GM18951 (cell line): ENCODE results near the gene RGS3.

Experiments
- POLR2A ChIP-seq: IDR thresholded peaks from 4 replicates; pipeline ENCODE4 v1.6.1; 2011; ENCODE audit warnings: mild to moderate bottlenecking; ENCODE audit not compliant: insufficient read length, insufficient read depth; ENCODE audit errors: extremely low read depth
- in situ Hi-C: fragments of 300-500 bp; cut with MboI; formaldehyde crosslinking; loops from one replicate; pipeline ENCODE4 v1.12.0; 2022; ENCODE audit warnings: low sequenced_read_pairs, mixed read lengths, inconsistent platforms; ENCODE audit not compliant: unreplicated experiment

RGS3 gene

GRCh38 chr9:113452113-113452605 lies 11.4 kb upstream of the RGS3 start:
- in situ Hi-C loops = no loop called here
- no peak for TF ChIP-seq POLR2A

DNA sequence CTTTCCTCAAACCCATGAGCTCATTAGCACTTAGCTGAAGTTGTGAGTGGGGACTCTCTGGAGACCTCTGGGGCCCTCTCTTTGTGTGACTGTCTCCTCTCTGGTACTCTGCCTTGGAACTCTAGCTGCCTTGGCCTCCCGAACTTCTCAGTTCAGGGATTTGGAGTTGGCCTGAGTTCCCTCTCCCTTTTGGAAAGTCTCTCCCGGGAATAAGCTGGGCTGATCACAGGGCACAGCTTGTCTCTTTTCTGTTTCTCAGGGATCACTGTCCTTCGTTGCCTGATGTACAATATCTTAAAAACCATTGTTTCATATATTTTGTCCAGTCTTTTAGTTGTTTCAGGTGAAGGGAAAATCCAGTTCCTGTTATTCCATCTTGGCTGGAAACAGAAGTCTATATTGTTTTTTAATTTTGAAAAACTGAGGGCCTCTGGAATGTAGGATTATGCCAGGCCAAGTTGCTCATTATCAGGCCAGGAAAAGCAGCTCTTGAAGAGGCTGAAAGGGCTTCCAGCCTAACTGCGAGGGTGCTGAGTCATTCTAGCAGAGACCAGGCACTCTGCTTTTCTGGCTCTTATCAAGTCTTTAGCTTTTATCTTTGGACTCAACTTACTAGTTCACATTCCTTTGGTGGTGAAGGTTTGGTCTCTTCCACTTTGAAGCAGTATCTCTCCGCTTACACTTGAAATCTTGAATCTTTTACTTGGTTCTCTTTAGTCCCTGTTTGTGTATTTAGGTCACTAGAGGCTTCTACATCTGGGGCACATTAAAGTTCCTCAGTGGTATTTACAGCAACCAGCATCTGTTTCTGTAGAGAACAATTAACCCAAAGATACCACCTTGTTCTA lies 8.4 kb upstream of the RGS3 start:
- in situ Hi-C loops = no loop called here
- TF ChIP-seq POLR2A = no peak

DNA sequence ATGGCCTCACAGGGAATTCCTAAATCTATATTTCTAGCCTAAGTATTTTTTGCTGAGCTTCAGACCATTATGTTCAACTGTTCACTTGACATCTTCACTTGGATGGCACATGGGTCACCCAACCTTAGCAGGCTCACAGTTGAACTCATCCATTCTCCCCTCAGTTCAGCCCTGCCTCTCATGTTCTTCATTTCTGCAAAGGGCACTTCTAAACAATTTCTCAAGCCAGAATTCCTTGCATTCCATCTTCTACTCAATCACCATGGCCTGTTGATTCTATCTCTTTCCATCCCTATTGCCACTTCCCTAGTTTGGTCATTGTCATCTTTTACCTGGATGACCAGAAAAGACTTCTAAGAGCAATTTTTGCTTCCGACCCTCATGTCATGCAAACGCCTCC lies 7.3 kb upstream of the RGS3 start:
- in situ Hi-C loops = no loop called here
- no peak for TF ChIP-seq POLR2A

DNA sequence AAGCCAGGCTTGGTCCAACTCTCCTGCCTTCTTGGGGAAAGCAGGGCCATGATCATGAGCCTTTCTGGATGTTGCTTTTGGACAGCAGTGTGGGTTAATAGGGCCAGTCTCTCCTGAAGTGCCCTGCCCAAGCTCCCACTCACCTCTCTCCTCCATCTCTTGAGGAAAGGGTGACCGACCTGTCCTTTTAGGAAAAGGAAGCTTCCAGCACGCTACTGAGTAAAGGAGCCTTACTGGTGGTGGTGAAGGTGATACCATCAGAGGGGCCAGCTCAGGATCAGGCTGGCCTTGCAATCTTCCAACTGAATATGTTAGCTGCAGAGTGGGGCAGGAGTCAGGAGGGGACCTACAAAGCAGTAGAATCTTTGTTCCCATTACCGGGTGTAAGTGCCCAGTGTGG lies 2.2 kb upstream of the RGS3 start:
- no peak for TF ChIP-seq POLR2A
- in situ Hi-C loops = no loop called here

DNA sequence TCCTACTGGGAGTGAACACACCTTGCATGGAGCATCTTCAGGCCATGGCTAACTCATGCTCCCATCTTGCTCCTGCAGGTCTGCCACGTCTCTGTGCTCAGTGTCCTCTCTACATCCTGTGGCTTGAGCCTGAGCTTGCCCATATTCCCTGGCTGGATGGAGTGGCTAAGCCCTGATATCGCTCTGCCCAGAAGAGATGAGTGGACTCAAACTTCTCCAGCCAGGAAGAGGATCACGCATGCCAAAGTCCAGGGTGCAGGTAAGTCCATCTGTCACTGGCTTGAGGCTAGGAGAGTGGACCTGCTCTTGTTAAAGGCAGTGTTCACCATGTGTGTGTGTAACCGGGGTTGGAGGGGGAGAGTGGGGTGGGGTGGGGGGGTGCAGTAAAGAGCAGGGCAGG lies 1.6 kb upstream of the RGS3 start:
- no peak for TF ChIP-seq POLR2A
- in situ Hi-C loops = no loop called here

DNA sequence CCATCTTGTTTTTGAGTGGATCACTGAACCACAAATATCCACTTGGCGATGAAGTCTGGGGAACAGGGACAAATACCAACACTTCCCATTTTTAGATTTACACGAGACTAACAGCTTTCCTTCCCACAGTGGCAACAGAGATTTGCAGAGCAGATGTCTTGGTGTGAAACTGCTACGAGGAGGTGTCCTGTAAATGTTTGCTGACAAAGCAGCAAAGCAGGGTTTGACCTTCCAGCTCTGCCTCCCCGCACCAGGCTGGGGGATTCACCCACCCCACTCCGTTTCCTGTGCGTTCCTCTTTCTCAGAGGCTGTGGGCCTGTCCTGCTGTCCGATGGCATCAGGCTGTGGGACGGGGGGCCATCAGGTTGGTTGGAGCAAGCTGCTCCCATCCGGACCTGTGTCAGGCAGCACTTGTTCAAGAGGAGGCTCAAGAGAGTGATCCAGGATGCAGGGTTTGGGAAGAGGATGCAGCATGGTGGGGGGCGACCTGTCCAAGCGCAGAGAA lies 693 bp upstream of the RGS3 start:
- no peak for TF ChIP-seq POLR2A
- in situ Hi-C loops = no loop called here

GRCh38 chr9:113464286-113464660 lies 746 bp downstream of the RGS3 start:
- TF ChIP-seq POLR2A = no peak
- in situ Hi-C loops = no loop called here

- no peak for TF ChIP-seq POLR2A
- in situ Hi-C loops = no loop called here
Measured at GRCh38 chr9:113465599-113466140, 2.1 kb downstream of the RGS3 start.

DNA sequence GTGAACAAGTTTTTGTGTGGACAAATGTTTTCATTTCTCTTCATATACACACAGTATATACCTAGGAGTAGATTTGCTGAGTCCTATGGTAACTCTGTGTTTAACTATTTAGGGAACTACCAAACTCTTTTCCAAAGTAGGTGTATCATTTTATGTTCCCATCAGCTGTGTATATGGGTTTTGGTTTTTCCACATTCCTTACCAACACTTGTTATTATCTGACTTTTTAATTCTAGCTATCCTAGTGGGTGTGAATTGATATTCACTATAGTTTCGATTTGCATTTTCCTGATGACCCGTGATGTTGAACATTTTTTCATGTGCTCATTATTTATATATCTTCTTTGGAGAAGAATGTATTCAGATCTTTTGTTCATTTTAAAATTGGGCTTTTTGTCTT lies 3.7 kb downstream of the RGS3 start:
- in situ Hi-C loops = no loop called here
- no peak for TF ChIP-seq POLR2A

DNA sequence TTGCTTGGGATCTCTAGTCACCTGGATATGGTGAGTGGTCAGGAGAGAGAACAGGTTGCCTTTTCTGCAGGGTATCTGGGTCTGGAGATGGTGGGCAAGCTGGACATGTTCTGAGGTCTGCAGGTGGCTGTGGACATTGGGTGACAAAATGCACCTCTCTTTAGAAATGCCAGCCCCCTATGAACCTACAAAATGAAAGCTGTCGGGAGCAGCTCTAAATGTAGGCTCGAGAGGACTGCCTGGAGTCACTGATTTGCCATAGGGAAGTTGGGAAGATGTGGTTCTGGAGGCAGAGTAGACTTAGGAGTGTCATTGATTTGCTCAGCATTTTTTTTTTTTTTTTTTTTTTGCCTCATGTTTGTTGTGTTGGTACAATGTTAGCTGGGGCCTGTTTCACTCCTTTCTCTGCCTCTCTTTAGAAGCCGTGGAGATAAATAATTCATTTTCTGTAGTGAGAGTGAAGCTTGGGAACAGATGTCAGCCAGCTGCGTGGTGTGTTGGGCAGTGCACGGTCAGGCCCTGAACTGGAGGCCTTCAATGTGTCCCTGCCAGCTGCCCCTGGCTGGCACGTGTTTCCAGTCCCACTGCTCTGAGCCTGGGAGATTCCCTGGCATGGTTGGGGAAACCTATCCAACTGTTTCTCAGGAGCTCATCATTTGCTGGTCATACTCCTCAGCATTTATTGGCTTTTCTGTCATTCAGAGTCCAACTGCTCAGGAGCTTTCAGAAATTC lies 5.4 kb downstream of the RGS3 start:
- no peak for TF ChIP-seq POLR2A
- in situ Hi-C loops = no loop called here

DNA sequence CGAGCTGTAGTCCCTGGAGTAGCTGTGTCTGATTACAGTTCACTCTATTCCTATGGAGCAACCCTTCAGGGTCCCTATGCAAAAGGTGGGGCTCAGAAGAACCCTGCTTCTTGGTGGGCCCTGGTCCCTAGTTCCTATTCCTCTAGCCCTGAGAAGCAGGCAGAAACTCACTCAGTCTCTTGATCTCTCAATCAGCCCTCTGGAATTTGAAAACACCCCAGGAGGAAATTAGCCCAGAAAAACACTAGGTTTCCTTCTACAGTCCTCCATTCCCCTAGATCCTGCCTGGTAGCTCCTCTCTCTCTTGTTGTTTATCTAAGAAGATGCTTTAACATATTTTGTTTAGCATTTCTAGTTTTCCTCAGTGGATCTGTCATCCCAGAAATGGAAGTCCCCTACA lies 7.6 kb downstream of the RGS3 start:
- no peak for TF ChIP-seq POLR2A
- in situ Hi-C loops = no loop called here

DNA sequence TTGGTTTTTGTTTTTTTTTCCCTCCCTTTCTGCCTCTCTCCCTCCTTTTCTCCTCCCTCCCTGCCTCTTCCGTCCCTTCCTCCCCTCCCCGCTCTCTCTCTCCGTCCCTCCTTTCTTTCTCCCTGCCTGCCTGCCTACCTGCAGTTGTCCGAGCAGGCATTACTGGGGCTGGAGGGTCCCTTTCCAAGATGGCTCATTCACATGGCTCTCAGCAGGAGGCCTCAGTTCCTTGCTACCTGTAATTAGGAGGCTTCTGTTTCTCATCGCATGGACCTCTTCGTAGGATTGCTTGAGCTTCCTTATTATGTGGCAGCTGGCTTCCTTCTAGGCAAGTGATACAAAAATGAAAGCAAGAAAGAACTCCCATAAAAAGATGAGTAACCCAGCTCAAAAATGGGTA lies 8.0 kb downstream of the RGS3 start:
- in situ Hi-C loops = no loop called here
- no peak for TF ChIP-seq POLR2A

DNA sequence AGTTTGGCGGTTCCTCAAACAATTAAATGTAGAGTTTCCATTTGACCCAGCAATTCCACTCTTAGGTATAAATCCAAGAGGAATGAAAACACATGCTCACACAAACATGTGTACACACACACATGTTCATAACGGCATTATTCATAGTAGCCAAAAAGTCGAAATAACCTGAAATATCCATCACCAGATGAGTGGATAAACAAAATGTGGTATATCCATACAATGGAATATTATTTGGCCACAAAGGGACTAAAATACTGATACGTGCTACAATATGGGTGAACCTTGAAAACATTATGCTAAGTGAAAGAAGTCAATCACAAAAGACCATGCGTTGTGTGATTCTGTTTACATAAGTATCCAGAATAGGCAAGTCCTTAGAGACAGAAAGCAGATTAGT lies 8.7 kb downstream of the RGS3 start:
- TF ChIP-seq POLR2A = no peak
- in situ Hi-C loops = no loop called here

DNA sequence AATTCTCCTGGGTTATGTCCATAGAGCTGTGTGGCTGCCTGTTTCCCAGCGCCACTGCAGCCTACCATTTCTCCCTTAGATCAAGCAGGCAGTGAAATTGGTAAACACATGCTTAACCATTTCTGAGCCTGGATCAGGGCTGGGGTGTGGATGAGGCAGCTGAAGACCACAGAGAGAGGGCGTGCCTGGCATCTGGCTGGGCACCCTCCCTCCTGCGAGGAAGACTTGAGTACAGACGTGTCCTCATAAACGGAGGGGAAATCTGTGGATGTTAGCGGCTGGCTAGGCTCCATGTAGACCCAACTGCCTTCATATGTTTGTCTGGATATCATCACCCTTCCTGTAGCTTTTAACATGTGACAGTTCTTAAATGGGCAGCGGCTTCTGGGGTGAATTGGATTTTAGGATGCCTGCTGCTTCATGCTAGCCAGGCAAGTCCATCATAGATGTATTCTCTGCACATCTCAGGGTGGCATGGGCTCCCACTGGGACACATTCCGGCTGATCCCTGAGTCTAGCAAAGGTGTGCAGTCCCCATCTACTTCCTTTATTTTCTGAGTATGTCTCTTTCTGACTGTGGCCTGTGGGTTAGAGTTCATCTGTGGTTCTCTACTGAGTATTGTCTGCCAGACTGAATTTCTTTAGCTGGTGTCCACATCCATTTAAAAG lies 11.0 kb downstream of the RGS3 start:
- TF ChIP-seq POLR2A = no peak
- in situ Hi-C loops = no loop called here

GRCh38 chr9:113475031-113475430 lies 11.5 kb downstream of the RGS3 start:
- in situ Hi-C loops = no loop called here

More at GRCh38 chr9:113475031-113475430, 11.5 kb downstream of the RGS3 start:
- TF ChIP-seq POLR2A = no peak
